ENCODE results near the gene APOA5. TPM values are rescaled to one million over a fixed set of nuclear protein-coding genes. Genes with fewer than 3 reads are reported as not detected.

APOA5 gene
- total and polyA plus RNA-seq, 2 of the 13 experiments (the other 11 are each of a cell fraction or from before 2014, with no cell fraction given): 44.0 to 49.1 TPM

DNA sequence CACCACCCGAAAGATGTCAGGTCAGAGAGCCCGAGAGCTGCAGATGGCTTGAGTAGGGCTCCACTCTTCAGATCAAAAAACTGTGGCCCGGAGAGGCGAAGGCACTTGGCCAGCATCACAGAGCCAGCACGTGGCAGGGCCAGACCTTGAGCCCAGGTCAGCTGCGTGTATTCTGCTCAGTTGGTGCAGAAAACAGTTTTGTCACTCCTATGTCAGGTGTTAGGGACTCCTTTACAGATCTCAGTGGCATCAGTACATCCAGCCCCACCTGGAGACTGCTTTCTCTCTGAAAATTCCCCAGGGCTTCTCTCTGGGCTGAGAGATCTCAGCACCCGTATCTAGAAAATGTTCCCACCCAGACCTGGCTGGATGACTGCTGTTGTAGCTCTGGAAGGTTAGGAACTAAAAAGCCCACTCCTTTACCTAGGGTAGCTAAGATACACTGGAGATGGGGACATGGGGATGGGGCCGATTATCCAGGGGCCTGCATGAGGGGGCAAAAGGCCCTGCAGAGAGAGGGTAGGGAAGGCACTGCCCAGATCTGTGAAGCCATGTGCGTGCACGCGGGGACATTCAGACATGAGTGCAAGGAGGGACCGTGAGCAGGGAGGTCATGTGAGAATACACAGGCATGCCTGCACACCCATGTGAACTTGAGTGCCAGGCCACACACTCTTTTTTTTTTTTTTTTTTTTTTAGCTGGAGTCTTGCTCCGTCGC is 42.3 kb upstream of the APOA5 start (continued):
- TF ChIP-seq ZNF724P (CRISPR knock-in tag; IDR thresholded peaks at IDR 0.05; ENCODE audit: borderline replicate concordance): peak; percentile 63; the same call in 1 of the 2 replicates
- no peak for TF ChIP-seq FIP1L1 (IDR thresholded peaks at IDR 0.05; ENCODE audit: borderline replicate concordance, insufficient read depth, low read depth, low read length)
- TF ChIP-seq MXD1 (CRISPR knock-in tag; IDR thresholded peaks at IDR 0.05): no peak; the same call in 1 of the 2 replicates
- TF ChIP-seq NR2F6 (IDR thresholded peaks at IDR 0.05): peak; percentile 60
- peak; percentile 91 for TF ChIP-seq NR2F6 (CRISPR knock-in tag; IDR thresholded peaks at IDR 0.05)
- TF ChIP-seq KAT8 (CRISPR knock-in tag; IDR thresholded peaks at IDR 0.05): peak; percentile 70
- no peak for TF ChIP-seq SIN3B (IDR thresholded peaks at IDR 0.05; ENCODE audit: low read length)
- TF ChIP-seq ZNF18 (CRISPR knock-in tag; IDR thresholded peaks at IDR 0.05; ENCODE audit: insufficient replicate concordance): no peak
- TF ChIP-seq HOXA9 (CRISPR knock-in tag; IDR thresholded peaks at IDR 0.05; ENCODE audit: borderline replicate concordance): peak; percentile 86; the same call in 1 of the 2 replicates
- peak; percentile 92 for TF ChIP-seq ARNTL (CRISPR knock-in tag; IDR thresholded peaks at IDR 0.05)
- TF ChIP-seq SMAD3 (CRISPR knock-in tag; IDR thresholded peaks at IDR 0.05): no peak; the same call in 1 of the 2 replicates
- no peak for TF ChIP-seq MBNL3 (CRISPR knock-in tag; conservative IDR thresholded peaks at IDR 0.05)
- TF ChIP-seq PAX8 (CRISPR knock-in tag; IDR thresholded peaks at IDR 0.05; ENCODE audit: borderline replicate concordance): no peak
- no peak for TF ChIP-seq PHF20 (CRISPR knock-in tag; IDR thresholded peaks at IDR 0.05)
- no peak for TF ChIP-seq YEATS2 (CRISPR knock-in tag; IDR thresholded peaks at IDR 0.05; ENCODE audit: borderline replicate concordance)
- TF ChIP-seq ZNF317 (CRISPR knock-in tag; IDR thresholded peaks at IDR 0.05): no peak
- no peak for TF ChIP-seq RFXAP (CRISPR knock-in tag; IDR thresholded peaks at IDR 0.05; ENCODE audit: borderline replicate concordance)
- 0 out of 2 replicates have a peak, but pooled peaks have one; percentile 32 for TF ChIP-seq CBX5 (CRISPR knock-in tag; IDR thresholded peaks at IDR 0.05; ENCODE audit: borderline replicate concordance)
- no peak for TF ChIP-seq ZNF337 (CRISPR knock-in tag; IDR thresholded peaks at IDR 0.05; ENCODE audit: borderline replicate concordance, low read depth)
- 0 out of 2 replicates have a peak, but pooled peaks have one; percentile 8 for TF ChIP-seq MAZ (IDR thresholded peaks at IDR 0.05; ENCODE audit: borderline replicate concordance, low read depth, low read length)
- no peak for TF ChIP-seq MAZ (CRISPR knock-in tag; IDR thresholded peaks at IDR 0.05; ENCODE audit: low read depth)
- TF ChIP-seq, protein P1, sequence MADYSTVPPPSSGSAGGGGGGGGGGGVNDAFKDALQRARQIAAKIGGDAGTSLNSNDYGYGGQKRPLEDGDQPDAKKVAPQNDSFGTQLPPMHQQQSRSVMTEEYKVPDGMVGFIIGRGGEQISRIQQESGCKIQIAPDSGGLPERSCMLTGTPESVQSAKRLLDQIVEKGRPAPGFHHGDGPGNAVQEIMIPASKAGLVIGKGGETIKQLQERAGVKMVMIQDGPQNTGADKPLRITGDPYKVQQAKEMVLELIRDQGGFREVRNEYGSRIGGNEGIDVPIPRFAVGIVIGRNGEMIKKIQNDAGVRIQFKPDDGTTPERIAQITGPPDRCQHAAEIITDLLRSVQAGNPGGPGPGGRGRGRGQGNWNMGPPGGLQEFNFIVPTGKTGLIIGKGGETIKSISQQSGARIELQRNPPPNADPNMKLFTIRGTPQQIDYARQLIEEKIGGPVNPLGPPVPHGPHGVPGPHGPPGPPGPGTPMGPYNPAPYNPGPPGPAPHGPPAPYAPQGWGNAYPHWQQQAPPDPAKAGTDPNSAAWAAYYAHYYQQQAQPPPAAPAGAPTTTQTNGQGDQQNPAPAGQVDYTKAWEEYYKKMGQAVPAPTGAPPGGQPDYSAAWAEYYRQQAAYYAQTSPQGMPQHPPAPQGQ (CRISPR knock-in tag; IDR thresholded peaks at IDR 0.05; ENCODE audit: borderline replicate concordance): no peak; the same call in 1 of the 2 replicates
- peak; percentile 70; the same call in 1 of the 2 replicates for TF ChIP-seq HDAC2 (CRISPR knock-in tag; IDR thresholded peaks at IDR 0.05)
- TF ChIP-seq RXRB (CRISPR knock-in tag; IDR thresholded peaks at IDR 0.05; ENCODE audit: borderline replicate concordance): peak; percentile 59
- TF ChIP-seq SRSF4 (IDR thresholded peaks at IDR 0.05; ENCODE audit: low read depth, low read length, poor library complexity, severe bottlenecking): no peak
- TF ChIP-seq ZFYVE20 (CRISPR knock-in tag; IDR thresholded peaks at IDR 0.05; ENCODE audit: borderline replicate concordance, low read depth): peak; percentile 25; the same call in 1 of the 2 replicates
- no peak for TF ChIP-seq FOSL1 (CRISPR knock-in tag; IDR thresholded peaks at IDR 0.05; ENCODE audit: borderline replicate concordance)

Data from HepG2 (cell line).